ENCODE data around the gene FREM1.

GRCh38 chr9:14756291-14756690 is 153.9 kb downstream of the FREM1 start:
- TF ChIP-seq CTCF (IDR thresholded peaks at IDR 0.05) (no peak), POLR2A (IDR thresholded peaks at IDR 0.05) (no peak), POLR2AphosphoS5 (IDR thresholded peaks at IDR 0.05; ENCODE audit: insufficient read depth in 1 of 2, low read depth in 1 of 2) (no peak)
